BLaER1 (cell line): ENCODE data around the gene PTPN14.

Experiments
- H3K27ac ChIP-seq: shearing (Covaris generic); formaldehyde crosslinking; 2 replicates; pipeline ENCODE4 v1.8.1; 2022
- H3K27me3 ChIP-seq: shearing (Covaris generic); formaldehyde crosslinking; 2 replicates; pipeline ENCODE4 v1.8.1; 2022
- H3K36me3 ChIP-seq: shearing (Covaris generic); formaldehyde crosslinking; 2 replicates; pipeline ENCODE4 v1.8.1; 2022
- H3K4me1 ChIP-seq: shearing (Covaris generic); formaldehyde crosslinking; 2 replicates; pipeline ENCODE4 v1.8.1; 2022
- H3K4me2 ChIP-seq: shearing (Covaris generic); formaldehyde crosslinking; 2 replicates; pipeline ENCODE4 v1.8.1; 2022
- H3K4me3 ChIP-seq: shearing (Covaris generic); formaldehyde crosslinking; 2 replicates; pipeline ENCODE4 v1.8.1; 2022
- H3K9ac ChIP-seq: shearing (Covaris generic); formaldehyde crosslinking; 2 replicates; pipeline ENCODE4 v1.8.1; 2022
- H3K9me3 ChIP-seq: shearing (Covaris generic); formaldehyde crosslinking; 2 replicates; pipeline ENCODE4 v1.8.1; 2022
- H4K20me1 ChIP-seq: shearing (Covaris generic); formaldehyde crosslinking; 2 replicates; pipeline ENCODE4 v1.8.1; 2022
- Cebpa-rat ChIP-seq: shearing (Covaris generic); IDR thresholded peaks from 2 replicates; pipeline ENCODE4 v1.8.1; 2022

PTPN14 gene

GRCh38 chr1:214451596-214451995 is 99.8 kb downstream of the PTPN14 start:
- Histone ChIP-seq H3K9ac (no peak overlapping the region), H4K20me1 (no peaks in the 10 kb centered on the region), H3K36me3 (no peaks in the 10 kb centered on the region), H3K4me3 (no peak overlapping the region), H3K4me2 (no peak overlapping the region), H3K4me1 (peaks cover 12% of the 10 kb centered on the region), H3K9me3 (0 out of 2 replicates have a peak, but pooled peaks cover 8% of the 10 kb centered on the region), H3K27ac (no peak overlapping the region), H3K27me3 (no peaks in the 10 kb centered on the region)
- TF ChIP-seq Cebpa-rat, result no peak

GRCh38 chr1:214449371-214449770 is 102.0 kb downstream of the PTPN14 start:
- Histone ChIP-seq H3K4me1 (no peaks in the 10 kb centered on the region), H3K36me3 (no peaks in the 10 kb centered on the region)

GRCh38 chr1:214448536-214448935 is 102.9 kb downstream of the PTPN14 start:
- Histone ChIP-seq H3K4me1 (no peaks in the 10 kb centered on the region), H3K9ac (no peak overlapping the region)

More at GRCh38 chr1:214449371-214449770, 102.0 kb downstream of the PTPN14 start:
- Histone ChIP-seq H3K27me3 (no peaks in the 10 kb centered on the region), H3K4me2 (no peak overlapping the region), H3K27ac (no peak overlapping the region), H3K9me3 (0 out of 2 replicates have a peak, but pooled peaks cover 8% of the 10 kb centered on the region), H4K20me1 (no peaks in the 10 kb centered on the region), H3K9ac (no peak overlapping the region), H3K4me3 (no peak overlapping the region)
- TF ChIP-seq Cebpa-rat, result no peak

GRCh38 chr1:214447557-214447871 is 103.9 kb downstream of the PTPN14 start:
- H3K4me1 ChIP-seq, result no peaks in the 10 kb centered on the region
- H3K27ac ChIP-seq, result no peak overlapping the region
- no peak overlapping the region for H3K9ac ChIP-seq
- no peaks in the 10 kb centered on the region for H3K27me3 ChIP-seq
- no peaks in the 10 kb centered on the region for H3K36me3 ChIP-seq
- no peak for TF ChIP-seq Cebpa-rat
- H3K9me3 ChIP-seq, result 0 out of 2 replicates have a peak, but pooled peaks cover 8% of the 10 kb centered on the region
- H3K4me3 ChIP-seq, result no peak overlapping the region
- no peaks in the 10 kb centered on the region for H4K20me1 ChIP-seq
- no peak overlapping the region for H3K4me2 ChIP-seq

More at GRCh38 chr1:214448536-214448935, 102.9 kb downstream of the PTPN14 start:
- no peak for TF ChIP-seq Cebpa-rat
- H3K4me2 ChIP-seq, result no peak overlapping the region
- no peaks in the 10 kb centered on the region for H3K27me3 ChIP-seq
- H3K27ac ChIP-seq, result no peak overlapping the region
- no peaks in the 10 kb centered on the region for H3K36me3 ChIP-seq
- H3K4me3 ChIP-seq, result no peak overlapping the region
- 0 out of 2 replicates have a peak, but pooled peaks cover 8% of the 10 kb centered on the region for H3K9me3 ChIP-seq
- no peaks in the 10 kb centered on the region for H4K20me1 ChIP-seq

GRCh38 chr1:214446772-214447556 is 104.4 kb downstream of the PTPN14 start:
- Histone ChIP-seq H3K27me3 (no peaks in the 10 kb centered on the region), H3K4me2 (no peak overlapping the region), H4K20me1 (no peaks in the 10 kb centered on the region), H3K36me3 (no peaks in the 10 kb centered on the region), H3K27ac (no peak overlapping the region), H3K9me3 (0 out of 2 replicates have a peak, but pooled peaks cover 8% of the 10 kb centered on the region), H3K4me1 (no peaks in the 10 kb centered on the region), H3K4me3 (no peak overlapping the region), H3K9ac (no peak overlapping the region)
- no peak for TF ChIP-seq Cebpa-rat

GRCh38 chr1:214445831-214446614 is 105.4 kb downstream of the PTPN14 start:
- peaks cover 4% of the 10 kb centered on the region for H3K4me1 ChIP-seq
- H3K27ac ChIP-seq, result no peak overlapping the region

GRCh38 chr1:214445199-214445598 is 106.2 kb downstream of the PTPN14 start:
- Histone ChIP-seq H3K36me3 (no peaks in the 10 kb centered on the region), H3K4me3 (no peak overlapping the region), H3K27ac (no peak overlapping the region), H4K20me1 (no peaks in the 10 kb centered on the region), H3K4me1 (peaks cover 11% of the 10 kb centered on the region), H3K9ac (no peak overlapping the region), H3K9me3 (0 out of 2 replicates have a peak, but pooled peaks cover 8% of the 10 kb centered on the region), H3K27me3 (no peaks in the 10 kb centered on the region), H3K4me2 (no peak overlapping the region)
- no peak for TF ChIP-seq Cebpa-rat

More at GRCh38 chr1:214445831-214446614, 105.4 kb downstream of the PTPN14 start:
- H3K9ac ChIP-seq, result no peak overlapping the region
- no peaks in the 10 kb centered on the region for H3K36me3 ChIP-seq
- no peak for TF ChIP-seq Cebpa-rat
- H3K27me3 ChIP-seq, result no peaks in the 10 kb centered on the region
- H3K9me3 ChIP-seq, result 0 out of 2 replicates have a peak, but pooled peaks cover 8% of the 10 kb centered on the region
- H3K4me2 ChIP-seq, result no peak overlapping the region
- H3K4me3 ChIP-seq, result no peak overlapping the region
- no peaks in the 10 kb centered on the region for H4K20me1 ChIP-seq

- Histone ChIP-seq H3K27ac (no peak overlapping the region), H3K4me3 (no peak overlapping the region), H3K9me3 (0 out of 2 replicates have a peak, but pooled peaks cover 8% of the 10 kb centered on the region), H3K9ac (no peak overlapping the region), H4K20me1 (no peaks in the 10 kb centered on the region), H3K36me3 (no peaks in the 10 kb centered on the region), H3K4me2 (no peak overlapping the region), H3K27me3 (no peaks in the 10 kb centered on the region), H3K4me1 (peaks cover 17% of the 10 kb centered on the region)
- TF ChIP-seq Cebpa-rat, result no peak
Measured at GRCh38 chr1:214444182-214444939, 107.0 kb downstream of the PTPN14 start.

- no peak overlapping the region for H3K9ac ChIP-seq
- peak overlapping the region; percentile 22 for H3K4me2 ChIP-seq
- no peak for TF ChIP-seq Cebpa-rat
- no peaks in the 10 kb centered on the region for H3K27me3 ChIP-seq
- H3K27ac ChIP-seq, result no peak overlapping the region
- peaks cover 17% of the 10 kb centered on the region for H3K4me1 ChIP-seq
- no peaks in the 10 kb centered on the region for H3K9me3 ChIP-seq
- no peak overlapping the region for H3K4me3 ChIP-seq
- no peaks in the 10 kb centered on the region for H4K20me1 ChIP-seq
- no peaks in the 10 kb centered on the region for H3K36me3 ChIP-seq
Measured at GRCh38 chr1:214441119-214441518, 110.3 kb downstream of the PTPN14 start.
